ENCODE measurements around the gene WDFY4. TPM values are rescaled to one million over a fixed set of nuclear protein-coding genes. Genes with fewer than 3 reads are reported as not detected.

Gene WDFY4
- total RNA-seq, 4 donors from 2014 or later: 0.61 to 3.8 (median 0.88) TPM

GRCh38 chr10:48658243-48658974 lies 26.3 kb upstream of the WDFY4 start:
- 14 to 19% methylated on average over 11 to 14 of the region's 19 CpGs for WGBS, 2 donors
- intact Hi-C loops (cut with DNase I): loop anchor here (10.0 kb wide), 1 partner anchor 294 kb away; no protein-coding TSS in a partner anchor
- TF ChIP-seq CTCF (IDR thresholded peaks at IDR 0.05) (peak; percentile 77 to 91 (median 82)), POLR2A (IDR thresholded peaks at IDR 0.05) (no peak)
- H3K36me3 ChIP-seq: no peaks in the 10 kb centered on the region
- peaks cover 0 to 16% (median 0%) of the 10 kb centered on the region in 4 donors for H3K27me3 ChIP-seq
- peak; percentile 24 for DNase-seq
- no peak overlapping the region for H3K4me3 ChIP-seq
- peaks cover 15 to 19% (median 17%) of the 10 kb centered on the region in 3 donors for H3K4me1 ChIP-seq
- no peaks in the 10 kb centered on the region for H3K9me3 ChIP-seq
- H3K27ac ChIP-seq: no peak overlapping the region

DNA sequence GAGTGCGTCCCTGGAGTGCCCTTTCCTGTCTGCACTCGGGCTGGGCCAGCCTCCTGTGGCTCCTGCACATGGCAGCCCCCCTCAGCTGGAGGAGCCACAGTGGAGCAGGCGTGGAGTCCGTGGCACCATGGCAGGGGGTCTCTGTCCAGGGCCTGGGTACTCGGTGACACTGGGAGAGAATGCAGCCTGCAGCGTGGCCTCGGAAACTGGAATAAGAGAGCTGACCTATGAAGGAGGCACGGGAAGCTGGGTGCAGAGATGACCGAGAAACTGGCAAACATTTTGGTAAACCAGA lies 25.8 kb upstream of the WDFY4 start:
- no peaks in the 10 kb centered on the region for H3K36me3 ChIP-seq
- peaks cover 0 to 16% (median 0%) of the 10 kb centered on the region in 4 donors for H3K27me3 ChIP-seq
- H3K4me1 ChIP-seq: peaks cover 15 to 19% (median 17%) of the 10 kb centered on the region in 3 donors
- intact Hi-C loops (cut with DNase I): loop anchor here (10.0 kb wide), 1 partner anchor 294 kb away; no protein-coding TSS in a partner anchor
- H3K9me3 ChIP-seq: no peaks in the 10 kb centered on the region
- 87 to 89% methylated on average over 3 to 5 of the region's 9 CpGs for WGBS, 2 donors
- no peak overlapping the region for H3K27ac ChIP-seq
- H3K4me3 ChIP-seq: no peak overlapping the region
- DNase-seq: no peak
- no peak for TF ChIP-seq CTCF (IDR thresholded peaks at IDR 0.05)
- no peak for TF ChIP-seq POLR2A (IDR thresholded peaks at IDR 0.05)

- Histone ChIP-seq H3K27me3 (peaks cover 0 to 16% (median 0%) of the 10 kb centered on the region in 4 donors), H3K4me3 (no peak overlapping the region), H3K27ac (no peak overlapping the region), H3K9me3 (no peaks in the 10 kb centered on the region), H3K36me3 (no peaks in the 10 kb centered on the region), H3K4me1 (peaks cover 15 to 19% (median 17%) of the 10 kb centered on the region in 3 donors)
- peak in 2 of 6 experiments; percentile 6 to 20 for TF ChIP-seq CTCF (IDR thresholded peaks at IDR 0.05)
- no peak for TF ChIP-seq POLR2A (IDR thresholded peaks at IDR 0.05)
- no peak for DNase-seq
- intact Hi-C loops (cut with DNase I): loop anchor here (10.0 kb wide), 2 partner anchors 295 to 505 kb away; no protein-coding TSS in a partner anchor
- 22 to 24% methylated on average over 2 of the region's 2 CpGs for WGBS, 2 donors
Measured at GRCh38 chr10:48659790-48660189, 24.9 kb upstream of the WDFY4 start.

DNA sequence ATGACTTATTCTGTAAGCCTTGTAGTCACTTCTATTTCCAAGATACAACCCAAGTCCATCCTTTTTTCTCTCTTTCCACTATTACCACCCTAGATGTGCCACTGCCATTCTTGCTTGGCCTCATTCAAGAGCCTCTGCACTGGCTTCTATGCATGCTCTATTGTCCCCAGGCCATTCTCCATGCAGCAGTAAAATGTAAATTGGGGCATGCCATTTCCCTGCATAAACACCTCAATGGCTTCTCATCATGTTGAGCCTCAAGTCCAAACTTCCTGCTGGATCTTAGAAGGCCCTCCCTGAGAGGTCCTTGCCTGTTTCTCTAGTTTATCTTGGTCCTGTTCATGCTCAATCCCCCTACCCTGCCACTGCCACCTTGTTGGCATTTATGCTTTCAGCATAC lies 23.2 kb upstream of the WDFY4 start:
- no peak for DNase-seq
- no peak for TF ChIP-seq CTCF (IDR thresholded peaks at IDR 0.05)
- TF ChIP-seq POLR2A (IDR thresholded peaks at IDR 0.05): no peak
- Histone ChIP-seq H3K27ac (no peak overlapping the region), H3K9me3 (no peaks in the 10 kb centered on the region), H3K4me1 (peaks cover 4 to 6% (median 4%) of the 10 kb centered on the region in 3 donors), H3K36me3 (no peaks in the 10 kb centered on the region), H3K4me3 (no peak overlapping the region), H3K27me3 (peaks cover 0 to 16% (median 0%) of the 10 kb centered on the region in 4 donors)
- intact Hi-C loops (cut with DNase I): loop anchor here (10.0 kb wide), 1 partner anchor 503 kb away; no protein-coding TSS in a partner anchor

GRCh38 chr10:48667960-48668590 lies 16.6 kb upstream of the WDFY4 start:
- TF ChIP-seq POLR2A (IDR thresholded peaks at IDR 0.05): no peak
- no peak for TF ChIP-seq CTCF (IDR thresholded peaks at IDR 0.05)
- no peaks in the 10 kb centered on the region for H3K36me3 ChIP-seq
- no peaks in the 10 kb centered on the region for H3K9me3 ChIP-seq
- peak overlapping the region in 1 of 4 donors; percentile 16 for H3K27ac ChIP-seq
- peaks cover 0 to 10% (median 0%) of the 10 kb centered on the region in 4 donors for H3K27me3 ChIP-seq
- peaks cover 0 to 17% (median 10%) of the 10 kb centered on the region in 3 donors for H3K4me1 ChIP-seq
- intact Hi-C loops (cut with DNase I): loop anchor here (10.0 kb wide), 1 partner anchor 497 kb away; no protein-coding TSS in a partner anchor
- no peak overlapping the region for H3K4me3 ChIP-seq
- DNase-seq: no peak
- WGBS, 2 donors: 70 to 84% methylated on average over 5 to 7 of the region's 8 CpGs
